WTC11 (cell line): Measurements from ENCODE around the gene AGAP1.

Experiments
- CTCF ChIP-seq: fragments of 200-600 bp; IDR thresholded peaks from 2 replicates; pipeline ENCODE4 v1.8.0; 2022; ENCODE audit warnings: antibody characterized with exemption
- E2F4 ChIP-seq: sonication (generic); formaldehyde crosslinking; IDR thresholded peaks from 2 replicates; pipeline ENCODE4 v1.8.1; 2022; ENCODE audit warnings: low read depth, mild to moderate bottlenecking, moderate library complexity, missing genetic modification reagents, borderline replicate concordance
- MAX ChIP-seq: sonication (generic); formaldehyde crosslinking; IDR thresholded peaks from 2 replicates; pipeline ENCODE4 v1.8.0; 2022; ENCODE audit warnings: mild to moderate bottlenecking, missing genetic modification reagents

GRCh38 chr2:235587202-235587601, 93.4 kb downstream of the AGAP1 start:
- TF ChIP-seq MAX (CRISPR knock-in tag), result no peak
- TF ChIP-seq E2F4, result no peak
- TF ChIP-seq CTCF, result no peak
